ENCODE results near the gene PITPNC1.
"Not testable (repeated sequence)": the region's sequence is repeated elsewhere in the genome, so short reads cannot be mapped to it uniquely, and the experiment has no call there.

Gene PITPNC1

DNA sequence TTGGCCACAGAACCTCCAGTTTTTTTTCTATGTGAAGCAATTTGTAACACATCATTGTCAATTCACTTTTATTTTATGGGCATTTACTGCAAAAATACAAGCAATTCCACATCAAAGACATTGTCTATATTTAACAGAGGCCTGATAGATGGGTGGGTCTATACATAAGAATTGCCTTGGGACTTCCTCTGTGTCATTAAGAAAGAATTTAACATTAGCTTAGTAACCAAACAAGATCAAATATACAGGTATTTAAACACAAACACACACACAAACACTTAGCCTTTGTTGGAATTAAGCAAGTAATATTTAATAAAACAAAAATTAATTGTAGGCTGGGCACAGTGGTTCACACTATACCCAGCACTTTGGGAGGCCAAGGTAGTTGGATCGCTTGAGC, 4.3 kb upstream of the PITPNC1 start:
- DNase-seq = no peak

DNA sequence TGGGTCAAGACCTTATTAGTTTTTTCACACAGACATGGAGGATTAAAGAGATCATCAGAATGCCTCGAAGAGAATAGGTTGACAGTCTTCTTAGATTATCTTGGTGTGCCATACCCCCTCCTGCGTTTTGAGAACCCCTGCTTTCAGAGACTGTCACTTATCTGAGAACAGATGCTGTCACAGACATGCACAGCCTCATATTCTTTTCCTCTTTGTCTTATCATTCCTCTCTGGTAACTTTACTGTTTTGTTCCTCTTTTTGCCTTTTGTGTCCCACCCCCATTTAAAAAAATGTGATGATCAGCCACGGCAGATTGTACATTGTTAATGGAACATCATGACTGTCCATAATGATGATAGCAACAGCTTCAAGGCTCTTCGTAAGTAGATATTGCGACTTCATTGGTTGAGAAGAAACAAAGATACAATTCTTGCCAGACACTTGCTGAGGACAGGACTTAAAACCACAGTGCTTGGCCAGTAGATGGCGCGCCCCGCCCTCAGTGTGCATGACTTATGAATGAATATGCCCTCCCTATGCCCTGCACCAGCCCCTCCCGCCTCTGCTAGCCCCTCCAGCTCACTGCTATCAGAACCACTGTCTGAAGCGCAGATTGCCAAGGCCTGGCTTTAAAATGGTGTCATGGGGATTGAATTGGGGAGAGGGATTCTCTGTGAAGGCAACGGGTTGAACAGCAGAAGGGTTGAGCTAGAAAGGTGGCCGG, 2.6 kb upstream of the PITPNC1 start:
- peak; percentile 41 for DNase-seq

- DNase-seq = no peak
Observed at GRCh38 chr17:67375054-67375427, 2.0 kb upstream of the PITPNC1 start.

DNA sequence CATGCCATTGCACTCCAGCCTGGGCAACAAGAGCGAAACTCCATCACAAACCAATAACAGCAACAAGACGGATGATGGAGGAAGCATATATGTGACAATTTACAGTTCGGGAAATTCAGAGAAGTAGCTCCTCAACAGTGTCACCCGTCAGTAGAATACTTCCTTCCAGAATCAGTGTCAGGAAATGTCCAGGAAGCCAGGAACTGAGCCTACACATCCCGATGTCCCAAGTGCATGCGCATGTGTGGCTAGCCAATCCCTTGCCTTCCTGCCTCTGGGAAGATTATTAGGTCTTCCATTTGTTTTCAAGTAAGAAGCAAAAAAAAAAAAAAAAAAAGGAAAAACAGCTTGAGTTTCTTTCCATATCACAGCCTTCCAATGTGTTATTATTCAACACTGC, 1.4 kb upstream of the PITPNC1 start:
- no peak for DNase-seq

- no peak for DNase-seq
Observed at GRCh38 chr17:67376415-67376736, 705 bp upstream of the PITPNC1 start.

GRCh38 chr17:67377488-67378453, 690 bp downstream of the PITPNC1 start:
- DNase-seq = no peak

DNA sequence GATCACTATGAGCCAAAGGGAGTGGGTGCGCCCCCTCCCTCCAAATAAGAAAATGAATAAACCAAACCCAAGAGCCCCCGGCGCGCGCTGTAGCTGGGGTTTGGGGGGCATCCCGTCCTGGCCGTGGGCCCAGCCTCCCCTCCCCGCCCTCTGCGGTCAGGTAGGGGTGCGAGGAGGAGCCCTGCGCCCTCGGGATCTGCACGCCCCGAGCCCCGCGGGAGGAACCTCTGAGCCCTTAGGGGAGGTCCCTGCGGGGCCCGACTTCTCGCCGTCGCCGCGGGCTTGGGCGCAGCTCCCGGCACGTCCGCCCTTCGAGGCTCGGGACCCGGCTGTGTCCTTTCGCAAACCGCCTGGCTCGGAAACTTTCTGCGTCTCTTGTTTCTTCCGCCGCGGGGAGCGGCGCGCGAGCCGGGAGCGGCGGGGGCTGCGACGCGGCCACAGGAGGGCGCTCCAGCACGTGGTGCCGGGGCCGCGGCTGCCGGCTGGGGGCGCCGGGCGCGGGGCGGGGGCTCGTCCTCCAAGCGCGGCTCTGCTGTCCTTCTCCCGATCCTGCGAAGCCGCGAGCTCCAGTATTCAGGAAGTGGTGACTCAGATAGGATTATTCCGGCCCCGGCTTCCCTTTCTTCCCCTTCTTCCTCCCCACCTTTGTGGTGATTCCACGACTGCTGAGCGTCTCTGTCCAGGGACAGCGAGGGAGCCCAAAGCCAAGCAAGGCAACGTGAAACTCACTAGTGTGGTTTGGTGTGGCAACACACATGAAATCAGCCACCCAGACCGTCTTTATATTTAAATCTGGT, 1.6 kb downstream of the PITPNC1 start:
- peak; percentile 42 for DNase-seq

GRCh38 chr17:67379251-67379630, 2.2 kb downstream of the PITPNC1 start:
- peak; percentile 21 for DNase-seq

- DNase-seq = no peak
Observed at GRCh38 chr17:67381929-67382257, 4.8 kb downstream of the PITPNC1 start.

GRCh38 chr17:67385122-67385988, 8.3 kb downstream of the PITPNC1 start:
- no peak for DNase-seq

GRCh38 chr17:67386965-67387551, 10.0 kb downstream of the PITPNC1 start:
- DNase-seq = peak; percentile 2

- not testable (repeated sequence) for DNase-seq
Observed at GRCh38 chr17:67388536-67388935, 11.5 kb downstream of the PITPNC1 start.

GRCh38 chr17:67388986-67389385, 11.9 kb downstream of the PITPNC1 start:
- no peak for DNase-seq

DNA sequence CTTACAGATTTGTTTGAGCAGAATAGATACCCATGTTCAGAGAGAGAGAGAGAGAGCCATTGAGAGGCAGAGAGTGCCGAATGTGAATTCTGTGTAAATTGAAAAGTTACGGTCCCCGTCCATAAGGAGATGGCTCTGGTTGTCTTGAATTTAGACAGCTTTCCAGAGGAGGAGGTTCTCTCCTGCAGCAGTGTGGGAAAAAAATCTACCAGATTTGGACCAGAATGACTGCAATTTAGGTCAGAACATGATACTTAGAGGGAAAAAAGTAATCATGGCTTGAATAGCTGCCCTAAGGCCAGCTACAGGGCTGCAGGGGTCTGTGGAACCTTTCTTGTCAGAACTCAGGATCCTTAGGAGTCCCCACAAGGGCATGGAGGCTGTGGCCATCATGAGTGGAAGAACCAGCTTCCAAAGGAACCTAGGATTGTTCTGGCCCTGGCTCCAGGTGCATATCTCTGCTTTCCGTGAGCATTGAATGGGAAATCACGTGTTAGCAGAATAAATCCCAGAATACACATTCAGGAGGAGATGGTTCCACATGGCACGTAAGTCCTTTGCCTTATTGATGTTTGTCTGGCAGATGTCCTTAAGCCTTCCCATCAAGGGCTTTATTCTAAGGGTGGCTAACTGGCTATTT, 13.0 kb downstream of the PITPNC1 start:
- peak; percentile 35 for DNase-seq

DNA sequence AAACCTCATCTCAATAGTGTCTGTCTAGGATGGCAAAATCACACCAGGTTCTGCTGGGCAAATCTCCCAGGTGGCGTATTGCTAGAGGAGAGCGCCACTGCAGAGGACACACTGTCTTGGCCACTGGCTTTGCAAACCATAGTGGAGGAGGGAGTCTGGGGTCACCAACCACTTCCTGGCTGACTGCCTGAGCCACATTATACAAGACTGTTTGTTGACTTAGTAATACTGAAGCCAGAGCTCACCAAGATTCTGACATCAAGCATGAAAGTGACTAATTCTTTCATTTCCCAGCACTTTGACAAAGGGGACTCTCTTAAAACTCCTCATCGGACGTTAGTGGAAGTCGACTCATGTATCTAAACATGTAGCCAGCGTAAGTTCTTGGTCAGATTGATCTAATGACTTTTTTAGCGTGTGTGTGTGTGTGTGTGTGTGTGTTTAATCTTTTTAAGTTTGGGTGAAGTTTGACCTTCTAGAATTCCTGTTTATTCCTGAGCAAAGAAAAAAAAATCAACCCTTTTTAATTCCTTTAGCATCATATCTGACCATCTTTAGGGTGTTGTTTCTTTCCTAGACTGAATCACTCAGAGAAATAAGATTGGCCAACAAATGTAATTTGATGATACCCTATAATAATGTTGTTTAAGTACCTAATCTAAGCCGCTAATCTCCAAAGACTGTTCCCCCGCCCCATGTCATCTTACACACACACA, 13.7 kb downstream of the PITPNC1 start:
- DNase-seq = peak; percentile 40

GRCh38 chr17:67392111-67392510, 15.0 kb downstream of the PITPNC1 start:
- DNase-seq = no peak

GRCh38 chr17:67393809-67394397, 16.8 kb downstream of the PITPNC1 start:
- no peak for DNase-seq

- DNase-seq = no peak
Observed at GRCh38 chr17:67399676-67400075, 22.6 kb downstream of the PITPNC1 start.

GRCh38 chr17:67400193-67400592, 23.1 kb downstream of the PITPNC1 start:
- no peak for DNase-seq

DNA sequence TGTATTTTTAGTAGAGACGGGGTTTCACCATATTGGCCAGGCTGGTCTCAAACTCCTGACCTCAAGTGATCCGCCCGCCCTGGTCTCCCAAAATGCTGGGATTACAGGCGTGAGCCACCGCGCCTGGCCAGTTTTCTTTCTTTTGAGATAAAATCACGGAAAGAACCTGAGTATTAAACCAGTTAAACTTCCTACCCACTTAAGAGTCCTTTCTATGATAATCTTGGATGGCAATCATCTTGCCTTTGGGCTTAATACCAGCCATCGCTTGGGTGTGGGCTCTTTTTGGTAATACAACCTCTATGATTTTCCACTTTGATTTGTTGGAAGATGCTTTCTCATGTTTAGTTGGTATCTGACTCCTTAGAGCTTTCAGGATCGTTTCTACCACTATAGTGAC, 24.0 kb downstream of the PITPNC1 start:
- DNase-seq = no peak
